GM23338 (cell line): ENCODE data around the gene CDH8. TPM values are rescaled to one million over a fixed set of nuclear protein-coding genes. Genes with fewer than 3 reads are reported as not detected.
A peak's percentile ranks its signal among the peaks of the same experiment; 100 is the strongest.

Experiments used
- ATAC-seq: fragments of 200-7000 bp; cut with Tn5 transposase; 3 replicates; pipeline ENCODE4 v1.9.1; 2020
- DNase-seq: peaks from one replicate; pipeline ENCODE4 v3.0.0-alpha.2; 2015; ENCODE audit warnings: low spot score
- H2AFZ ChIP-seq: fragments of 200-600 bp; sonication (generic); 2 replicates; pipeline ENCODE4 v1.8.0; 2016; ENCODE audit warnings: antibody characterized with exemption, mild to moderate bottlenecking, moderate library complexity
- H3F3A ChIP-seq: fragments of 200-600 bp; sonication (generic); replicated peaks from 2 replicates; pipeline ENCODE4 v1.8.0; 2017; ENCODE audit warnings: antibody characterized with exemption, mixed run types, low read depth
- H3K27ac ChIP-seq: fragments of 200-600 bp; sonication (generic); 2 replicates; pipeline ENCODE4 v1.6.1; 2016; ENCODE audit warnings: low read depth
- H3K27me3 ChIP-seq: fragments of 200-600 bp; sonication (generic); 2 replicates; pipeline ENCODE4 v1.8.0; 2016; ENCODE audit warnings: mild to moderate bottlenecking, mixed run types, moderate library complexity; ENCODE audit not compliant: insufficient read depth
- H3K36me3 ChIP-seq: fragments of 200-600 bp; sonication (generic); 2 replicates; pipeline ENCODE4 v1.8.0; 2016; ENCODE audit warnings: mild to moderate bottlenecking; ENCODE audit not compliant: insufficient read depth
- H3K4me1 ChIP-seq: fragments of 200-600 bp; sonication (generic); 2 replicates; pipeline ENCODE4 v1.8.0; 2016; ENCODE audit warnings: mild to moderate bottlenecking, moderate library complexity; ENCODE audit not compliant: insufficient read depth
- H3K4me2 ChIP-seq: fragments of 200-600 bp; sonication (generic); 2 replicates; pipeline ENCODE4 v1.7.1; 2017; ENCODE audit warnings: mixed run types
- H3K4me3 ChIP-seq: fragments of 200-600 bp; sonication (generic); 2 replicates; pipeline ENCODE4 v1.6.1; 2016; ENCODE audit warnings: mixed run types
- H3K79me2 ChIP-seq: fragments of 200-600 bp; sonication (generic); replicated peaks from 2 replicates; pipeline ENCODE4 v1.8.0; 2017; ENCODE audit warnings: mild to moderate bottlenecking; ENCODE audit not compliant: insufficient read depth
- H3K9me2 ChIP-seq: fragments of 200-600 bp; sonication (generic); 2 replicates; pipeline ENCODE4 v1.8.0; 2017; ENCODE audit not compliant: insufficient read depth
- H4K20me1 ChIP-seq: fragments of 200-600 bp; sonication (generic); replicated peaks from 2 replicates; pipeline ENCODE4 v1.8.0; 2017; ENCODE audit warnings: mild to moderate bottlenecking; ENCODE audit not compliant: insufficient read depth
- H3K27ac Mint-ChIP-seq: 2 replicates; pipeline ENCODE4 v1.8.0; 2020; ENCODE audit warnings: inconsistent platforms, mild to moderate bottlenecking, moderate library complexity, mixed read lengths
- H3K27me3 Mint-ChIP-seq: 3 replicates; pipeline ENCODE4 v1.8.0; 2022; ENCODE audit warnings: low read depth, mild to moderate bottlenecking, moderate library complexity, mixed read lengths, inconsistent platforms; ENCODE audit not compliant: insufficient read depth, poor library complexity
- H3K36me3 Mint-ChIP-seq: 3 replicates; pipeline ENCODE4 v1.8.0; 2021; ENCODE audit warnings: low read depth, mild to moderate bottlenecking, inconsistent platforms, moderate library complexity, mixed read lengths
- H3K4me1 Mint-ChIP-seq: 3 replicates; pipeline ENCODE4 v1.8.0; 2020; ENCODE audit warnings: mild to moderate bottlenecking, inconsistent platforms, mixed read lengths
- H3K4me3 Mint-ChIP-seq: 3 replicates; pipeline ENCODE4 v1.8.0; 2021; ENCODE audit warnings: moderate library complexity, mild to moderate bottlenecking, inconsistent platforms, mixed read lengths
- H3K9me3 Mint-ChIP-seq: 3 replicates; pipeline ENCODE4 v1.8.0; 2020; ENCODE audit warnings: moderate library complexity, mild to moderate bottlenecking, inconsistent platforms, mixed read lengths
- CREB1 ChIP-seq: fragments of 250-450 bp; sonication (Bioruptor Pico); IDR thresholded peaks from 2 replicates; pipeline ENCODE4 v1.5.0; 2020; ENCODE audit warnings: low read depth, mild to moderate bottlenecking, moderate library complexity
- CTCF ChIP-seq, 2 experiments: fragments of 200-600 bp in 1 of 2; sonication (generic) in 1 of 2; conservative IDR thresholded peaks; 2 replicates each; pipeline versions ENCODE4 v1.5.1 to v1.6.1; 2016 to 2017; ENCODE audit warnings: antibody characterized with exemption in 2 of 2, low read depth in 2 of 2, mild to moderate bottlenecking in 2 of 2, moderate library complexity in 1 of 2
- ETS1 ChIP-seq: IDR thresholded peaks from 2 replicates; pipeline ENCODE4 v1.6.1; 2016; ENCODE audit warnings: antibody characterized with exemption
- EZH2 ChIP-seq: fragments of 200-600 bp; sonication (generic); IDR thresholded peaks from one replicate; pipeline ENCODE4 v1.8.0; 2017; ENCODE audit warnings: antibody characterized with exemption, mild to moderate bottlenecking, low read depth; ENCODE audit not compliant: unreplicated experiment
- EZH2phosphoT487 ChIP-seq: fragments of 200-600 bp; sonication (generic); IDR thresholded peaks from one replicate; pipeline ENCODE4 v1.8.1; 2018; ENCODE audit warnings: antibody characterized with exemption; ENCODE audit not compliant: unreplicated experiment
- JUNB ChIP-seq: IDR thresholded peaks from one replicate; pipeline ENCODE4 v1.6.1; 2016; ENCODE audit warnings: antibody characterized with exemption; ENCODE audit not compliant: unreplicated experiment
- NANOG ChIP-seq: IDR thresholded peaks from 2 replicates; pipeline ENCODE4 v1.6.1; 2016; ENCODE audit warnings: antibody characterized with exemption, borderline replicate concordance
- POLR2AphosphoS5 ChIP-seq: IDR thresholded peaks from 2 replicates; pipeline ENCODE4 v1.6.1; 2016; ENCODE audit warnings: antibody characterized with exemption, low read depth
- REST ChIP-seq: IDR thresholded peaks from one replicate; pipeline ENCODE4 v1.6.1; 2018; ENCODE audit warnings: antibody characterized with exemption; ENCODE audit not compliant: unreplicated experiment
- STAT1 ChIP-seq: IDR thresholded peaks from one replicate; pipeline ENCODE4 v1.6.1; 2016; ENCODE audit warnings: antibody characterized with exemption; ENCODE audit not compliant: unreplicated experiment
- ZNF114 ChIP-seq: fragments of 250-450 bp; sonication (Bioruptor Pico); IDR thresholded peaks from 2 replicates; pipeline ENCODE4 v1.5.0; 2020; ENCODE audit warnings: mild to moderate bottlenecking, moderate library complexity
- ZNF331 ChIP-seq: fragments of 250-450 bp; sonication (Bioruptor Pico); IDR thresholded peaks from 2 replicates; pipeline ENCODE4 v1.5.0; 2020; ENCODE audit warnings: low read depth, mild to moderate bottlenecking, moderate library complexity
- ZNF462 ChIP-seq: fragments of 250-450 bp; sonication (Bioruptor Pico); IDR thresholded peaks from 2 replicates; pipeline ENCODE4 v1.5.0; 2020; ENCODE audit warnings: mild to moderate bottlenecking, moderate library complexity
- polyA plus RNA-seq: library from polyadenylated mRNA; unstranded; fragments of >200 nt; fragmentation: Nextera tagmentation; extraction: Ambion mirVana; gene quantifications from 2 replicates; pipeline ENCODE4 v1.2.1, GENCODE V29; 2016
- total RNA-seq: library from RNA; depleted of rRNA; stranded (reverse); fragments of >200 nt; shearing (Covaris generic); gene quantifications from 2 replicates; pipeline ENCODE4 v1.2.3, GENCODE V29; 2014

The CDH8 gene
- total and polyA plus RNA-seq, 2 experiments from 2014 or later, result 10.2 to 11.7 TPM

GRCh38 chr16:61872778-61873119 is 163.5 kb downstream of the CDH8 start:
- Histone ChIP-seq H3K27ac (peak overlapping the region; percentile 97), H4K20me1 (no peaks in the 10 kb centered on the region), H3K27me3 (no peaks in the 10 kb centered on the region), H3K4me2 (peak overlapping the region; percentile 16), H3K4me3 (peak overlapping the region; percentile 12), H3K9me2 (0 out of 2 replicates have a peak, but pooled peaks cover 6% of the 10 kb centered on the region), H3K36me3 (no peaks in the 10 kb centered on the region), H3K4me1 (peaks cover under 1% of the 10 kb centered on the region; the same call in 1 of the 2 replicates), H3K79me2 (no peaks in the 10 kb centered on the region), H2AFZ (no peak overlapping the region), H3F3A (no peaks in the 10 kb centered on the region)
- H3K27me3 Mint-ChIP-seq, result no peaks in the 10 kb centered on the region
- peaks cover 16% of the 10 kb centered on the region for H3K4me1 Mint-ChIP-seq
- peak overlapping the region; percentile 94 for H3K27ac Mint-ChIP-seq
- peak overlapping the region; percentile 47 for H3K4me3 Mint-ChIP-seq
- peak; percentile 63 for ATAC-seq
- H3K36me3 Mint-ChIP-seq, result peaks cover 11% of the 10 kb centered on the region; the same call in 2 of the 3 replicates
- H3K9me3 Mint-ChIP-seq, result 0 out of 3 replicates have a peak, but pooled peaks cover 6% of the 10 kb centered on the region
- TF ChIP-seq STAT1, result no peak
- no peak for TF ChIP-seq REST
- no peak for TF ChIP-seq CREB1 (CRISPR knock-in tag)
- no peak for TF ChIP-seq CTCF (conservative IDR thresholded peaks at IDR 0.05; ENCODE audit: low read depth in 2 of 2)
- TF ChIP-seq EZH2phosphoT487, result no peak
- TF ChIP-seq ZNF114 (CRISPR knock-in tag), result no peak
- no peak for TF ChIP-seq POLR2AphosphoS5
- TF ChIP-seq NANOG, result no peak
- TF ChIP-seq ZNF331 (CRISPR knock-in tag), result no peak
- no peak for TF ChIP-seq JUNB
- no peak for TF ChIP-seq EZH2
- no peak for TF ChIP-seq ZNF462
- no peak for TF ChIP-seq ETS1
- DNase-seq, result peak; percentile 34
